Uterus (tissue), 4 donors: ENCODE measurements around the gene LPO. TPM values are rescaled to one million over a fixed set of nuclear protein-coding genes. Genes with fewer than 3 reads are reported as not detected.
A peak's percentile ranks its signal among the peaks of the same experiment; 100 is the strongest.

Experiments
- DNase-seq, 2 donors: peaks; one replicate each; pipeline ENCODE4 v3.0.0-alpha.2; 2019 to 2020
- H3K27ac ChIP-seq, 2 donors: fragments of 200-600 bp; sonication (generic); 1 replicate in 1 of 2; 2 replicates in 1 of 2; pipeline ENCODE4 v1.5.1; 2016 to 2018
- H3K27me3 ChIP-seq, 2 donors: fragments of 200-600 bp; sonication (generic); one replicate each; pipeline ENCODE4 v1.5.1; 2018 to 2019; ENCODE audit warnings: control low read depth in 1 of 2
- H3K36me3 ChIP-seq, 2 donors: fragments of 200-600 bp; sonication (generic); one replicate each; pipeline ENCODE4 v1.5.1; 2019; ENCODE audit warnings: control low read depth in 1 of 2
- H3K4me1 ChIP-seq, 2 donors: fragments of 200-600 bp; sonication (generic); one replicate each; pipeline ENCODE4 v1.5.1; 2018 to 2019; ENCODE audit warnings: control low read depth in 1 of 2
- H3K4me3 ChIP-seq, 2 donors: fragments of 200-600 bp; sonication (generic); 1 replicate in 1 of 2; 2 replicates in 1 of 2; pipeline ENCODE4 v1.5.1; 2018 to 2019; ENCODE audit warnings: mild to moderate bottlenecking in 1 of 2
- H3K9me3 ChIP-seq, 2 donors: fragments of 200-600 bp; sonication (generic); one replicate each; pipeline ENCODE4 v1.5.1; 2019; ENCODE audit warnings: control low read depth in 1 of 2
- CTCF ChIP-seq, 4 experiments: fragments of 200-600 bp in 2 of 4; fragments of 450-650 bp in 2 of 4; sonication (generic) in 2 of 4; IDR thresholded peaks; one replicate each; pipeline ENCODE4 v1.5.1; 2016 to 2019; ENCODE audit warnings: antibody characterized with exemption in 4 of 4, mild to moderate bottlenecking in 2 of 4, moderate library complexity in 1 of 4
- POLR2A ChIP-seq, 2 donors: fragments of 450-650 bp; IDR thresholded peaks; one replicate each; pipeline ENCODE4 v1.6.1; 2016; ENCODE audit warnings: antibody characterized with exemption in 2 of 2, mild to moderate bottlenecking in 1 of 2, moderate library complexity in 1 of 2
- intact Hi-C: fragments of 100-400 bp; cut with DNase I; formaldehyde crosslinking; loops from one replicate; pipeline ENCODE4 v1.15.1; 2023; ENCODE audit warnings: low total_unique reads
- total RNA-seq, 4 donors: library from RNA; depleted of rRNA in 3 of 4; stranded (reverse); fragments of >200 nt in 3 of 4; gene quantifications; one replicate each; pipeline versions ENCODE4 v1.1.0 to v1.2.4, GENCODE V29; 2014 to 2023
- donor health status: DM: yes; HTN: yes; CAD: no.

Gene LPO
- total RNA-seq, 4 donors from 2014 or later = not detected

GRCh38 chr17:58294034-58294433 is 55.6 kb downstream of the LPO start:
- intact Hi-C loops = no loop called here
- Histone ChIP-seq H3K27ac (no peak overlapping the region), H3K27me3 (no peaks in the 10 kb centered on the region), H3K36me3 (no peaks in the 10 kb centered on the region), H3K4me1 (no peaks in the 10 kb centered on the region), H3K4me3 (no peak overlapping the region), H3K9me3 (no peaks in the 10 kb centered on the region)
- no peak for TF ChIP-seq CTCF (IDR thresholded peaks at IDR 0.05)
- no peak for TF ChIP-seq POLR2A (IDR thresholded peaks at IDR 0.05)
- DNase-seq = no peak

GRCh38 chr17:58300336-58300735 is 62.0 kb downstream of the LPO start:
- TF ChIP-seq CTCF (IDR thresholded peaks at IDR 0.05) = no peak
- no peak for TF ChIP-seq POLR2A (IDR thresholded peaks at IDR 0.05)
- DNase-seq = no peak
- H3K36me3 ChIP-seq = no peaks in the 10 kb centered on the region
- no peaks in the 10 kb centered on the region for H3K9me3 ChIP-seq
- H3K4me1 ChIP-seq = no peaks in the 10 kb centered on the region
- no peak overlapping the region for H3K4me3 ChIP-seq
- intact Hi-C loops = no loop called here
- H3K27ac ChIP-seq = no peak overlapping the region
- H3K27me3 ChIP-seq = no peaks in the 10 kb centered on the region

- DNase-seq = no peak
- Histone ChIP-seq H3K9me3 (no peaks in the 10 kb centered on the region), H3K36me3 (no peaks in the 10 kb centered on the region), H3K27ac (no peak overlapping the region), H3K4me3 (no peak overlapping the region), H3K27me3 (no peaks in the 10 kb centered on the region), H3K4me1 (no peaks in the 10 kb centered on the region)
- intact Hi-C loops = no loop called here
- TF ChIP-seq POLR2A (IDR thresholded peaks at IDR 0.05) (no peak), CTCF (IDR thresholded peaks at IDR 0.05) (no peak)
Observed at GRCh38 chr17:58301504-58302150, 63.2 kb downstream of the LPO start.

- no peak overlapping the region for H3K27ac ChIP-seq
- H3K27me3 ChIP-seq = no peaks in the 10 kb centered on the region
- no peak for DNase-seq
- intact Hi-C loops = no loop called here
- no peak overlapping the region for H3K4me3 ChIP-seq
- TF ChIP-seq CTCF (IDR thresholded peaks at IDR 0.05) = no peak
- no peak for TF ChIP-seq POLR2A (IDR thresholded peaks at IDR 0.05)
- H3K9me3 ChIP-seq = no peaks in the 10 kb centered on the region
- no peaks in the 10 kb centered on the region for H3K4me1 ChIP-seq
- no peaks in the 10 kb centered on the region for H3K36me3 ChIP-seq
Observed at GRCh38 chr17:58302171-58302918, 64.0 kb downstream of the LPO start.

- no peak for TF ChIP-seq POLR2A (IDR thresholded peaks at IDR 0.05)
- TF ChIP-seq CTCF (IDR thresholded peaks at IDR 0.05) = no peak
- H3K4me1 ChIP-seq = no peaks in the 10 kb centered on the region
- intact Hi-C loops = no loop called here
- no peaks in the 10 kb centered on the region for H3K9me3 ChIP-seq
- H3K4me3 ChIP-seq = no peak overlapping the region
- no peaks in the 10 kb centered on the region for H3K36me3 ChIP-seq
- peak in 1 of 2 donors; percentile 8 for DNase-seq
- H3K27me3 ChIP-seq = no peaks in the 10 kb centered on the region
- no peak overlapping the region for H3K27ac ChIP-seq
Observed at GRCh38 chr17:58302919-58303585, 64.7 kb downstream of the LPO start.
